LHCN-M2 (cell line): ENCODE measurements around the gene ISYNA1. TPM values are rescaled to one million over a fixed set of nuclear protein-coding genes. Genes with fewer than 3 reads are reported as not detected.
"Not testable (repeated sequence)": the region's sequence is repeated elsewhere in the genome, so short reads cannot be mapped to it uniquely, and the experiment has no call there.

ENCODE experiments used
- DNase-seq: peaks from one replicate; pipeline ENCODE4 v3.0.0-alpha.2; 2012; ENCODE audit warnings: low read depth
- total RNA-seq: library from RNA; depleted of rRNA; stranded (reverse); fragments of >200 nt; gene quantifications from 2 replicates; pipeline ENCODE4 v1.2.3, GENCODE V29; 2014

ISYNA1 gene
- total RNA-seq, 1 experiment from 2014 or later: 0.86 TPM

DNA sequence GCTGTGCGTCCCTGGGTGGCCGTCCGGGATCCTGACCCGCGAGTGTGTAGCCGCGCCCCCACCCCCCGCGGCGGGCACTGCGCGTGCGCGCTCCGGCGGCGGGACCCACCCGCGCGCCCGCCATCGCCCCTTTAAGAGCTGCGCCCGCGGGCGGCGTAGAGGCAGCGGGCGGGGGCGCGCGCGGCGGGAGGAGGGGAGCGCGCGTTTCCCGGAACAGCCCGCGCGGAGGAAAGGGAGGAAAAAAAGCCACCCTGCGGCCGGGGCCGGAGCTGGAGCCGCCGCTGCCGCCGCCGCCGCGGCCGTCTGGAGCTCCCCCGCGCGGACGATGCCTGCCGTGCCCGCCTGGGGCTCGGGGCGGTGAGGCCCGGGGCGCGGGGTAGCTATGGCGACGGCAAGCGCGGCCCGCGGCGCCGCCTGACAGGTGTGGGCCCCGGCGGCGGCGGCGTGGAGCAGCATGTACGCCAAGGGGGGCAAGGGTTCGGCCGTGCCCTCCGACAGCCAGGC, 18.7 kb downstream of the ISYNA1 start, which contains the start of gene SSBP4:
SSBP4 (plus strand) TSS at position 204 of the 504 bp plus-strand sequence; CDS start at position 455, 251 bp downstream.
- peak; percentile 78 for DNase-seq

- no peak for DNase-seq
Observed at GRCh38 chr19:18418483-18419194, 19.3 kb downstream of the ISYNA1 start.

DNA sequence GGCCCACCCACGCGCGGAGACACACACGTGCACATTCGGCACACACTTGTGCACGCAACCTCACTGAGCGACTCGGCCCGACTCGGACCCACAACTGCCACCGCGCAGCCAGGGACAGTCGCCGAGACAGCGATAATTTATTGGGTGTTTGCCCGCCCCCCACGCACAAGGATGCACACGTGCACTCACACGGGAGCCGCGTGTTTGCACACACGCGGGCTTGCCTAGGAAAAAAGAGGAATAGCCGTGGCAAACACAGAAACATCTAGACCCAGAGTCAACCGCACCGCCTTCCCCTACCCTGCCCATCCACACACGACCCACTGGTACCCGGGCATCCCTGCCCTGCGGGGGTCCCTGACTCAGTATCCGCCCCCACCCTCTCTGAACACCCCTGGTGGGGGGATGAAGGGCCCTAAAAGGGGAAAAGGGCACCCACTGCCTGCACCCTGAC, 19.9 kb downstream of the ISYNA1 start:
- DNase-seq: no peak

GRCh38 chr19:18417250-18418028, 20.5 kb downstream of the ISYNA1 start:
- peak; percentile 40 for DNase-seq

DNA sequence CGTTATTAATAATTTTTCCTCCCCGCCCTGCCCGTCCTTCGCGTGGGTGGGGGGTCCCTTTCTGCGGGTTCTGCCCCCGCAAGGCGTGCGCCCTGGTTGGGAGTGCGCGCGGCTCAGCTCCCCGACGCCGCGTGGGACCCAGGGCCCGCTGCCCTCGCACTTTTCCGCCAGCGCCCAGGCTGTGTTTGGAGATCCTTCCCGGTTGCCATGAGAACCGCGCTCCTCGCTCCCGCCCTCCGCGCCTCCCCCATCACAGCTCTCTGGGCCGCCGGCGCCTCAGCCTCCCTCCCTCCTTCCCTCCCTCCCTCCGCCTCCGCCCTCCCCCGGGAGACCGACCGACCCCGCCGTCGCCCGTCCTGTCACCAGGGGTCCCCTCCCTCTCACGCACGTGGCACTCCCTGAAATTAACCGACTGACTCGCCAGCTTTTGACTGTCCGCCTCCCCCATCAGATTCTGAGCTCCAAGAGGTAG, 21.1 kb downstream of the ISYNA1 start:
- DNase-seq: peak; percentile 71

GRCh38 chr19:18415178-18415867, 22.6 kb downstream of the ISYNA1 start:
- no peak for DNase-seq

DNA sequence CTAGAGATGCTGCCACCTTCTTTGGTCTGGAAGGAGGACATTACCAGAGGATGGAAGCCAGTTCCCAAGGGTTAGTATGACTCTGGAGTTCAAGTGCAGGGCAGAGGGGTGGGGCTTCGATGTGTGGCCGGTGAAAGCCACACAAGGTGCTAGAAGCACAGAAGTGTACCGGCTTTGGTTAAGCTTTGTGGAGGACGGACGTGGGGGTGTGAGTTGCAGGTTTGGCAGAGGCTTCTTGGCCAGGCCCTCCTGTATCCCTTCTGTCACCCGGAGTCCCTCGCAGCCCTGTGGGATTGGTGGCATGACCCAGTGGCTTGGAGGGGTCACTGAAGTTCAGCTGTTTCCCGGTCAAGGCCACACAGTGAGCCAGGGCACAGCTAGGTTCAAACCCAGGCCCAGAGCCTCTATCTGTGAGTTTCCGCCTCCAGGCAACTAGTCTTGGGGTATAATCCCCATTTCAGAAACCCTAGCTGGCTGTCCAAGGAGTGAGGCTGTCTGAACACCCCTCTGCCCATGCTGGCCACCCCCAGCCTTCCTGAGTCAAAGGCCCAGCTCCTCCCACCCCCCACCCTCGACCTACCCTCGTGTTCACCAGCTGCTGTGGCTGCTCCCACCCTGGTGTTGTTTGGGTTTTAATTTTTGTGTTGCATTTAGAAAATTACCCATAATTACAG, 23.3 kb downstream of the ISYNA1 start:
- DNase-seq: peak; percentile 32

- DNase-seq: no peak
Observed at GRCh38 chr19:18412610-18413239, 25.2 kb downstream of the ISYNA1 start.

GRCh38 chr19:18408053-18408476, 29.9 kb downstream of the ISYNA1 start:
- no peak for DNase-seq

- no peak for DNase-seq
Observed at GRCh38 chr19:18406749-18407148, 31.2 kb downstream of the ISYNA1 start.

- DNase-seq: not testable (repeated sequence)
Observed at GRCh38 chr19:18405754-18406153, 32.2 kb downstream of the ISYNA1 start.

DNA sequence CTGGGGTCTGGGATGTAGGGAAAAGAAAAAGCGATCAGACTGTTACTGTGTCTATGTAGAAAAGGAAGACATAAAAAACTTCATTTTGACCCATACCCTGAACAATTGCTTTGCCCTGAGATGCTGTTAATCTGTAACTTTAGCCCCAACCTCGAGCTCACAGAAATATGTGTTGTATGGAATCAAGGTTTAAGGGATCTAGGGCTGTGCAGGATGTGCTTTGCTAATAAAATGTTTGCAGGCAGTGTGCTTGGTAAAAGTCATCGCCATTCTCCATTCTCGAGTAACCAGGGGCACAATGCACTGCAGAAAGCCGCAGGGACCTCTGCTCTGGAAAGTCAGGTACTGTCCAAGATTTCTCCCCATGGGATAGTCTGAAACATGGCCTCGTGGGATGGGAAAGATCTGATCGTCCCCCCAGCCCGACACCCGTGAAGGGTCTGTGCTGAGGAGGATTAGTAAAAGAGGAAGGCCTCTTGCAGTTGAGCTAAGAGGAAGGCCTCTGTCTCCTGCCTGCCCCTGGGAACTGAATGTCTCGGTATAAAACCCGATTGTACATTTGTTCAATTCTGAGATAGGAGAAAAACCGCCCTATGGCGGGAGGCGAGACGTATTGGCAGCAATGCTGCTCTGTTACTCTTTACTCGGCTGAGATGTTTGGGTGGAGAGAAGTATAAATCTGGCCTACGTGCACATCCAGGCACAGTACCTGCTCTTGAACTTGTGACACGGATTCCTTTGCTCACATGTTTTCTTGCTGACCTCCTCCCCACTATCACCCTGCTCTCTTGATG, 35.3 kb downstream of the ISYNA1 start:
- DNase-seq: not testable (repeated sequence)

DNA sequence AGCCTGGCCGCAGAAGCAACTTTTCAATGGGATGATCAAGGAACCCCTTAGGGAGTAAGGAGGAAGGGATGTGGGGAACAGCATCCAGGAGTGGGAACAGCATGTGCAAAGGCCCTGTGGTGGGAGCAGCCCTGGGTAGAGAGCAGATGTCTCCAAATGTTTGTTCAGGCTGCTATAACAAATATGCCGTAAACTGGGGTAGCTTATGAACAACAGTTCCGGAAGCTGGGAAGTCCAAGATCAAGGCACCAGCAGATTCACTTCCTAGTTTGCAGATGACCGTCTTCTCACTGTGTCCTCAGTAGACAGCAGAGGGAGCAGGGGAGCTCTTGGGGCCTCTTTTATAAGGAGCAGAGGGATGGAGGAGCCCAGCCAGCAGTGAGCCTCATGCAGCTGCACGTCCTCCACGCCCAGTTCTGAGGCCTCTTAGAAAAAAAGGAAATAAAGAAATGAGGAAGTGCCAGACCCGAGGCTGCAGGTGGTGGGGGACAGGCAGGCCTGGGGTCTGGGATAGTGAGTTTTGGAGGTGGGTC, 36.3 kb downstream of the ISYNA1 start:
- DNase-seq: peak; percentile 55

DNA sequence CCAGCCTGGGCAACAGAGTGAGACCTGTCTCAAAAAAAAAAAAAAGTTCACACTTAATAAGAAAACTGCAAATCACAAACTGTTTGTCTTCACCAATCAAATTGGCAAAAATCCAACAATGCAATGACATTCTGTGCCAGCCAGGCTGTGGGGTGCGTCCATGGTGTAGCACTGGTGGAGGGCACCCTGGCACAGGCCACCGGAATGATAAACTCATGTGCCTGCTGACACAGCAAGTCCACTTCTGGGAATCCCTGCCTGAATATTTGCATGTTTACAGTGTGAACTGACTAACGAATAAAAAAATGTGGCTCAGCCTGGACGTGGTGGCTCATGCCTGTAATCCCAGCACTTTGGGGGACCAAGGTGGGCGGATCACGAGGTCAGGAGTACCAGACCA, 38.9 kb downstream of the ISYNA1 start:
- DNase-seq: peak; percentile 47

GRCh38 chr19:18397242-18398202, 40.4 kb downstream of the ISYNA1 start, which contains the start of gene LRRC25:
TSS of gene LRRC25 (minus strand) at chr19:18397622. CDS start at chr19:18396963, 659 bp downstream.
- DNase-seq: no peak

GRCh38 chr19:18396471-18397241, 41.3 kb downstream of the ISYNA1 start:
- no peak for DNase-seq

- DNase-seq: no peak
Observed at GRCh38 chr19:18393836-18394235, 44.1 kb downstream of the ISYNA1 start.
